SK-N-SH (cell line): ENCODE results near the gene TMEM163. TPM values are rescaled to one million over a fixed set of nuclear protein-coding genes. Genes with fewer than 3 reads are reported as not detected.
A peak's percentile ranks its signal among the peaks of the same experiment; 100 is the strongest.

Experiments
- CTCF ChIA-PET: fragments of 300-600, 350-600 bp; formaldehyde crosslinking; extraction: SDS; loops from one replicate; lab custom pipeline; 2021; lab: Yijun Ruan, JAX
- POLR2A ChIA-PET: fragments of 350-600 bp; sonication (Branson Sonifier 250); formaldehyde crosslinking; extraction: SDS; loops from one replicate; lab custom pipeline; 2020; ENCODE audit warnings: antibody characterized with exemption, inconsistent platforms; lab: Yijun Ruan, JAX
- DNase-seq: peaks from one replicate; pipeline ENCODE4 v3.0.0; 2012
- H2AFZ ChIP-seq: fragments of 200-600 bp; sonication (generic); 2 replicates; pipeline ENCODE4 v1.8.1; 2016; ENCODE audit warnings: antibody characterized with exemption, mild to moderate bottlenecking, low read depth
- H3F3A ChIP-seq: fragments of 200-600 bp; sonication (generic); replicated peaks from 2 replicates; pipeline ENCODE3; 2016; ENCODE audit warnings: antibody characterized with exemption, mild to moderate bottlenecking; ENCODE audit not compliant: insufficient read depth
- H3K27ac ChIP-seq, 2 experiments: fragments of 200-500 bp in 1 of 2; fragments of 200-600 bp in 1 of 2; sonication (Bioruptor generic) in 1 of 2; sonication (generic), shearing (Covaris generic) in 1 of 2; 2 replicates each; pipeline versions ENCODE4 v1.5.1 to v1.6.1; 2014 to 2016; ENCODE audit warnings: low read depth in 2 of 2, inconsistent platforms in 1 of 2, low read length in 1 of 2, mild to moderate bottlenecking in 1 of 2, mixed read lengths in 1 of 2
- H3K27me3 ChIP-seq: fragments of 200-600 bp; sonication (generic), shearing (Covaris generic); 2 replicates; pipeline ENCODE4 v1.6.1; 2016; ENCODE audit warnings: mixed run types; ENCODE audit not compliant: insufficient read depth
- H3K36me3 ChIP-seq, 2 experiments: fragments of 200-500 bp in 1 of 2; fragments of 200-600 bp in 1 of 2; sonication (Bioruptor generic) in 1 of 2; sonication (generic) in 1 of 2; replicated peaks in 1 of 2; 2 replicates each; pipeline versions ENCODE3 to v1.5.1; 2014 to 2016; ENCODE audit warnings: low read length in 1 of 2, mild to moderate bottlenecking in 1 of 2; ENCODE audit not compliant: insufficient read depth in 2 of 2, control insufficient read depth in 1 of 2
- H3K4me1 ChIP-seq, 2 experiments: fragments of 200-500 bp in 1 of 2; fragments of 200-600 bp in 1 of 2; sonication (Bioruptor generic) in 1 of 2; sonication (generic), shearing (Covaris generic) in 1 of 2; 2 replicates each; pipeline versions ENCODE4 v1.5.1 to v1.6.1; 2014 to 2016; ENCODE audit warnings: low read depth in 1 of 2, low read length in 1 of 2, mixed run types in 1 of 2; ENCODE audit not compliant: insufficient read depth in 2 of 2, control insufficient read depth in 1 of 2
- H3K4me2 ChIP-seq: fragments of 200-600 bp; sonication (generic), shearing (Covaris generic); 2 replicates; pipeline ENCODE4 v1.6.1; 2017; ENCODE audit warnings: mixed run types
- H3K4me3 ChIP-seq, 2 experiments: fragments of 200-500 bp in 1 of 2; fragments of 200-600 bp in 1 of 2; sonication (Bioruptor generic) in 1 of 2; sonication (generic), shearing (Covaris generic) in 1 of 2; 2 replicates each; pipeline versions ENCODE4 v1.5.1 to v1.8.1; 2014 to 2016; ENCODE audit warnings: low read depth in 2 of 2, inconsistent platforms in 1 of 2, low read length in 1 of 2, mild to moderate bottlenecking in 1 of 2, mixed read lengths in 1 of 2, moderate library complexity in 1 of 2
- H3K79me2 ChIP-seq: fragments of 200-600 bp; sonication (generic); 2 replicates; pipeline ENCODE4 v1.8.1; 2017; ENCODE audit warnings: mild to moderate bottlenecking; ENCODE audit not compliant: insufficient read depth
- H3K9ac ChIP-seq: fragments of 200-600 bp; sonication (generic); 2 replicates; pipeline ENCODE4 v1.6.1; 2017; ENCODE audit warnings: mixed run types
- H3K9me2 ChIP-seq: fragments of 200-600 bp; sonication (generic); 2 replicates; pipeline ENCODE4 v1.6.1; 2017; ENCODE audit warnings: mixed run types
- H3K9me3 ChIP-seq: fragments of 200-600 bp; sonication (generic); 2 replicates; pipeline ENCODE4 v1.6.1; 2017; ENCODE audit warnings: mixed run types, mild to moderate bottlenecking, moderate library complexity
- H4K20me1 ChIP-seq: fragments of 200-600 bp; sonication (generic); 2 replicates; pipeline ENCODE4 v1.6.1; 2017; ENCODE audit warnings: mild to moderate bottlenecking, mixed run types; ENCODE audit not compliant: insufficient read depth
- CHD2 ChIP-seq: fragments of 150-350 bp; IDR thresholded peaks from 2 replicates; pipeline ENCODE4 v1.6.1; 2018; ENCODE audit warnings: low read length; ENCODE audit not compliant: partially characterized antibody
- CTCF ChIP-seq: fragments of 200-600 bp; sonication (generic); IDR thresholded peaks from 2 replicates; pipeline ENCODE4 v1.6.1; 2017; ENCODE audit warnings: antibody characterized with exemption, mild to moderate bottlenecking, moderate library complexity
- ELF1 ChIP-seq: IDR thresholded peaks from 2 replicates; pipeline ENCODE4 v1.4.0; 2012
- EZH2phosphoT487 ChIP-seq: fragments of 200-600 bp; sonication (generic); IDR thresholded peaks from 2 replicates; pipeline ENCODE4 v1.6.1; 2017; ENCODE audit warnings: low read depth, mixed run types, mild to moderate bottlenecking, antibody characterized with exemption, moderate library complexity, borderline replicate concordance
- FOXJ3 ChIP-seq: sonication (generic); formaldehyde crosslinking; IDR thresholded peaks from 2 replicates; pipeline ENCODE4 v1.5.1; 2020; ENCODE audit warnings: mild to moderate bottlenecking, missing genetic modification reagents
- FOXM1 ChIP-seq: IDR thresholded peaks from 2 replicates; pipeline ENCODE4 v1.4.0; 2012; ENCODE audit warnings: low read depth, mild to moderate bottlenecking
- GABPA ChIP-seq: IDR thresholded peaks from 2 replicates; pipeline ENCODE4 v1.4.0; 2012; ENCODE audit warnings: low read depth, mild to moderate bottlenecking
- JUND ChIP-seq: IDR thresholded peaks from 2 replicates; pipeline ENCODE4 v1.4.0; 2012
- MAX ChIP-seq: IDR thresholded peaks from 2 replicates; pipeline ENCODE4 v1.4.0; 2012; ENCODE audit warnings: low read depth
- MXI1 ChIP-seq: IDR thresholded peaks from 2 replicates; pipeline ENCODE4 v1.6.1; 2012; ENCODE audit warnings: mild to moderate bottlenecking, low read depth, low read length, improper control_type of control experiment
- POLR2AphosphoS5 ChIP-seq: IDR thresholded peaks from 2 replicates; pipeline ENCODE4 v1.6.1; 2012; ENCODE audit warnings: low read depth, low read length
- RAD21 ChIP-seq: IDR thresholded peaks from 2 replicates; pipeline ENCODE4 v1.6.1; 2012; ENCODE audit warnings: mild to moderate bottlenecking, low read length
- RCOR1 ChIP-seq: fragments of 150-350 bp; IDR thresholded peaks from 2 replicates; pipeline ENCODE4 v1.6.1; 2017; ENCODE audit warnings: antibody characterized with exemption, low read length
- RFX5 ChIP-seq: IDR thresholded peaks from 2 replicates; pipeline ENCODE4 v1.6.1; 2012; ENCODE audit warnings: mild to moderate bottlenecking, improper control_type of control experiment, low read length
- SIN3A ChIP-seq: IDR thresholded peaks from 2 replicates; pipeline ENCODE4 v1.6.1; 2012; ENCODE audit warnings: low read depth, mild to moderate bottlenecking, low read length, moderate library complexity, borderline replicate concordance
- SMC3 ChIP-seq: IDR thresholded peaks from 2 replicates; pipeline ENCODE4 v1.6.1; 2012; ENCODE audit warnings: low read depth, low read length, improper control_type of control experiment
- TAF1 ChIP-seq: IDR thresholded peaks from 2 replicates; pipeline ENCODE4 v1.6.1; 2012; ENCODE audit warnings: low read depth, mild to moderate bottlenecking, low read length, moderate library complexity, borderline replicate concordance
- TCF12 ChIP-seq: IDR thresholded peaks from 2 replicates; pipeline ENCODE4 v1.4.0; 2012
- YY1 ChIP-seq: IDR thresholded peaks from 2 replicates; pipeline ENCODE4 v1.4.0; 2012; ENCODE audit warnings: low read depth, mild to moderate bottlenecking
- WGBS: methylation state at CpG from one replicate; pipeline ENCODE4 v1.1.6; 2017; ENCODE audit warnings: low lambda C conversion rate; 5-methylcytosine and 5-hydroxymethylcytosine counted together
- polyA plus RNA-seq, 3 experiments: library from polyadenylated mRNA; depleted of rRNA; stranded (reverse); fragments of >200 nt; gene quantifications; 2 replicates each; pipeline ENCODE4 v1.2.3, GENCODE V29; 2012

The TMEM163 gene
- polyA plus RNA-seq, 1 of the 3 experiments (the other 2 are of a cell fraction), result not detected

- Histone ChIP-seq H3K4me1 (peaks cover 0 to 29% of the 10 kb centered on the region in 2 experiments; a peak in 1 of 4 replicates), H3K36me3 (no peaks in the 10 kb centered on the region), H3K27me3 (no peaks in the 10 kb centered on the region), H3K9me2 (no peaks in the 10 kb centered on the region), H3K27ac (peak overlapping the region in 1 of 2 experiments; percentile 36; a peak in 1 of 4 replicates), H2AFZ (no peak overlapping the region), H3K9ac (no peak overlapping the region), H3F3A (no peaks in the 10 kb centered on the region), H3K4me3 (no peak overlapping the region), H3K4me2 (no peak overlapping the region), H3K9me3 (no peaks in the 10 kb centered on the region), H3K79me2 (no peaks in the 10 kb centered on the region), H4K20me1 (no peaks in the 10 kb centered on the region)
- ChIA-PET CTCF (interaction anchor here (0.5 kb wide), 1 partner anchor 226 kb away, joined by 3 read pairs; no protein-coding TSS in a partner anchor), POLR2A (no interaction called here)
- TF ChIP-seq TCF12 (no peak), TAF1 (no peak), MXI1 (no peak), POLR2AphosphoS5 (no peak), RFX5 (no peak), ELF1 (no peak), FOXM1 (no peak), RCOR1 (no peak)
- no peak for DNase-seq
Measured at GRCh38 chr2:134573085-134573370, 145.8 kb downstream of the TMEM163 start.

GRCh38 chr2:134572314-134573084 lies 146.3 kb downstream of the TMEM163 start:
- POLR2A ChIA-PET, result no interaction called here

GRCh38 chr2:134570676-134571075 lies 148.1 kb downstream of the TMEM163 start:
- ChIA-PET POLR2A (no interaction called here), CTCF (interaction anchor here (0.6 to 1.3 kb wide), 2 partner anchors 10 to 47 kb away, joined by 3 read pairs; no protein-coding TSS in a partner anchor)
- H3K4me3 ChIP-seq, result no peak overlapping the region
- no peaks in the 10 kb centered on the region for H3K27me3 ChIP-seq
- H3K79me2 ChIP-seq, result no peaks in the 10 kb centered on the region
- H3K36me3 ChIP-seq, result no peaks in the 10 kb centered on the region
- peaks cover 0 to 29% of the 10 kb centered on the region in 2 experiments; a peak in 1 of 4 replicates for H3K4me1 ChIP-seq
- DNase-seq, result no peak
- H3K27ac ChIP-seq, result no peak overlapping the region
- 29% methylated on average over 3 of the region's 3 CpGs for WGBS
- no peak overlapping the region for H2AFZ ChIP-seq
- no peak overlapping the region for H3K9ac ChIP-seq
- no peaks in the 10 kb centered on the region for H3K9me3 ChIP-seq
- no peaks in the 10 kb centered on the region for H4K20me1 ChIP-seq
- no peak overlapping the region for H3K4me2 ChIP-seq
- H3F3A ChIP-seq, result no peaks in the 10 kb centered on the region
- no peaks in the 10 kb centered on the region for H3K9me2 ChIP-seq
- TF ChIP-seq ELF1 (no peak), EZH2phosphoT487 (no peak), FOXJ3 (CRISPR knock-in tag) (no peak), SMC3 (no peak), MAX (no peak), CHD2 (no peak), CTCF (no peak), YY1 (no peak), JUND (no peak), SIN3A (no peak), GABPA (no peak), RAD21 (no peak), RCOR1 (no peak)

More at GRCh38 chr2:134572314-134573084, 146.3 kb downstream of the TMEM163 start:
- Histone ChIP-seq H3K27ac (peak overlapping the region in 1 of 2 experiments; percentile 36; a peak in 1 of 4 replicates), H3K9me2 (no peaks in the 10 kb centered on the region), H3K79me2 (no peaks in the 10 kb centered on the region), H3K4me1 (peaks cover 0 to 29% of the 10 kb centered on the region in 2 experiments; a peak in 1 of 4 replicates), H3F3A (no peaks in the 10 kb centered on the region), H2AFZ (no peak overlapping the region), H4K20me1 (no peaks in the 10 kb centered on the region), H3K9ac (no peak overlapping the region), H3K9me3 (no peaks in the 10 kb centered on the region), H3K27me3 (no peaks in the 10 kb centered on the region), H3K4me3 (no peak overlapping the region), H3K4me2 (no peak overlapping the region), H3K36me3 (no peaks in the 10 kb centered on the region)
- DNase-seq, result no peak
- TF ChIP-seq RCOR1, result no peak
- CTCF ChIA-PET, result interaction anchor here (1.2 kb wide), 1 partner anchor 67 kb away, joined by 3 read pairs; no protein-coding TSS in a partner anchor
- WGBS, result 21% methylated on average over 9 of the region's 9 CpGs
